Fibroblast of upper back skin (primary cell): ENCODE measurements around the gene WFS1.

ENCODE experiments used
- DNase-seq: peaks from one replicate; pipeline ENCODE4 v3.0.0-alpha.2; 2013

Gene WFS1

GRCh38 chr4:6301051-6301731 lies 31.5 kb downstream of the WFS1 start:
- no peak for DNase-seq

GRCh38 chr4:6301732-6302442 lies 32.2 kb downstream of the WFS1 start:
- no peak for DNase-seq

- no peak for DNase-seq
These were observed 33.2 kb downstream of the WFS1 start for GRCh38 chr4:6302869-6303268.

GRCh38 chr4:6303943-6304342 lies 34.3 kb downstream of the WFS1 start:
- DNase-seq = no peak

GRCh38 chr4:6306299-6306698 lies 36.6 kb downstream of the WFS1 start:
- DNase-seq = no peak

GRCh38 chr4:6307230-6307629 lies 37.6 kb downstream of the WFS1 start:
- no peak for DNase-seq

- no peak for DNase-seq
These were observed 38.2 kb downstream of the WFS1 start for GRCh38 chr4:6307891-6308290.

- DNase-seq = no peak
These were observed 39.4 kb downstream of the WFS1 start for GRCh38 chr4:6308899-6309643.

GRCh38 chr4:6309777-6310176 lies 40.1 kb downstream of the WFS1 start:
- no peak for DNase-seq

GRCh38 chr4:6313216-6313615 lies 43.6 kb downstream of the WFS1 start:
- DNase-seq = no peak

- DNase-seq = no peak
These were observed 46.9 kb downstream of the WFS1 start for GRCh38 chr4:6316461-6317003.

- DNase-seq = no peak
These were observed 48.6 kb downstream of the WFS1 start for GRCh38 chr4:6318206-6318605.

- no peak for DNase-seq
These were observed 50.0 kb downstream of the WFS1 start for GRCh38 chr4:6319530-6320150.

GRCh38 chr4:6320663-6321062 lies 51.0 kb downstream of the WFS1 start:
- DNase-seq = no peak

GRCh38 chr4:6321361-6321760 lies 51.7 kb downstream of the WFS1 start:
- no peak for DNase-seq

- no peak for DNase-seq
These were observed 52.6 kb downstream of the WFS1 start for GRCh38 chr4:6322067-6322760.

GRCh38 chr4:6322761-6323566 lies 53.3 kb downstream of the WFS1 start:
- no peak for DNase-seq

- DNase-seq = no peak
These were observed 54.9 kb downstream of the WFS1 start for GRCh38 chr4:6324461-6324998.

GRCh38 chr4:6324999-6325787 lies 55.5 kb downstream of the WFS1 start:
- peak; percentile 9 for DNase-seq

GRCh38 chr4:6325788-6326290 lies 56.2 kb downstream of the WFS1 start:
- DNase-seq = no peak
